Stimulated activated CD8-positive, alpha-beta memory T cell treated with anti-CD3 and anti-CD28 coated beads, Interleukin-12 subunit alpha, Interleukin-12 subunit beta, amount 100 ng/mL, for 24 hours (primary cell): Measurements from ENCODE around the gene WDR86.

Experiments
- DNase-seq: peaks from one replicate; pipeline ENCODE4 v3.0.0-alpha.2; 2020; ENCODE audit errors: extremely low read depth

Gene WDR86

GRCh38 chr7:151439855-151440798 lies 30.3 kb upstream of the WDR86 start, which contains the start of gene CRYGN:
Gene CRYGN, minus strand, starts transcription at chr7:151440141. Its CDS starts 224 bp downstream, at chr7:151439917.
- no peak for DNase-seq

GRCh38 chr7:151438864-151439601 lies 29.2 kb upstream of the WDR86 start:
- no peak for DNase-seq

DNA sequence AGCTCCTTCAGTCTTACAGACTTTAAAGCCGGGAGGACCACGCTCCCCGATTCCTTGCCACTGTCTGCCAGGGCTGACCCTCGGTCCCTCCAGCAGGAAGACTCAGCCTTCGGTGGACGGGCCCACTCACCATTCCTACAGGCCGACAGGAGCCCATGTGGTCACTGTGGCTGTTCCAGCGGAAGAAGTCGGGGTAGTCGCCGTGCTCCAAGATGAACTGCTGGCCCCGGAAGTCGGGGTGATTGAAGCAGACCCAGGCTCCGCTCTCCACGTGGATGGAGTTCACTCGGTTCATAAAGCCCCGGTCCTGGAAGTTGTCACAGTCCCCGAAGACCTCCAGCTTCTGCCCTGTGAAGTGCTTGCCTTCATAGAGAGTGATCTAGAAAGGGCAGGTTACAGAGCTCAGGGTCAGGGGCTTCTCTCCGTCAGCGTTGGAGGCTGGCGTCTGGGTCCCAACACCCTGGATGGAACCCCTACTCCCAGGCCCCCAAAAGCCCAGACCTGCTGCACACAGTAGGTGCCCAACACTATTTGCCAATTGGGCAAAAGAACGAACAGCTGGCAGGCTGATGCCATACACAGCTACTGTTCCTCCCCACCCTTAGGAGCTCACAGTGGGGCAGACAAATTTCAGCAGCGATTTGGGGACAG lies 28.2 kb upstream of the WDR86 start:
- no peak for DNase-seq

GRCh38 chr7:151437159-151437553 lies 27.3 kb upstream of the WDR86 start:
- no peak for DNase-seq

GRCh38 chr7:151436446-151437158 lies 26.8 kb upstream of the WDR86 start:
- no peak for DNase-seq

- no peak for DNase-seq
Measured at GRCh38 chr7:151435971-151436370, 26.1 kb upstream of the WDR86 start.

DNA sequence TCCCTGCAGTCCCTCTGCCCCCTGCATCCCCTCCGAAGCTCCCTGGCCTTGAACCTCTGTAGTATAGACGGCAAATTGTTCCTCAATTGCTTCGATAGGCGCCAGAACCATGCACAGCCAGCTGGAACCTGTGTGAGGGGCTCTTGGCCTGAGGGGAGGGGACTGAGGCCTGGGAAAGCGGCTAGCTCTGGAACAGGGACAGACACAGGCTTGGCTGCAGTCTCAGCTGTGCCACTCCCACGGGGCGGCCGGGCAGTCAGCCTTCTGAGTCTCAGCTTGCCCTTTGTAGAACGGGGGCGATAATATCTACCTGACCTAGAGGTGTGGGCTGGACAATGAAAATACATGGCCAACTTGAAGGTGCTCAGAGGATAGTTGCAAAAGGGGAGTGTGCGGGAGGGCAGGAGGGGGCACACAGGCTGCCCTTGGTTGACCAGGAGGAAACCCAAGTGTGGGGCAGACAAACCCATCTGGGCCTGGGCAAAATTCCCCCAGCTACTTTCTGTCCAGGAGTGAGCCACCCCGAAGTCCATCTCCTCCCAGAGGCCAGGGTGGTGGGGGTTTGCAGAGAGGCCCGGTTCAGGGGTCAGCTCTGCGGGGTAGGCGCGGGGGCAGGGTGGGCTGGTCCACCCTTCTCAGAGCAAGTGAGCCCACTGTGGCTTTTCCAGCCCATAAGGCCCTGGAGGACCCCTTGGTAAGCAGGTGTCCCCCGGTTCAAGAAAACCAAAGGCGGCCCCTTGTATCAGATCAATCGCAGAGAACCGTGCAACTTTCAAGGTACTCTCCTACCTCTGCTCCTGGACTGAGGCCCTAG lies 25.5 kb upstream of the WDR86 start:
- DNase-seq: no peak

GRCh38 chr7:151434549-151434948 lies 24.7 kb upstream of the WDR86 start:
- DNase-seq: no peak

DNA sequence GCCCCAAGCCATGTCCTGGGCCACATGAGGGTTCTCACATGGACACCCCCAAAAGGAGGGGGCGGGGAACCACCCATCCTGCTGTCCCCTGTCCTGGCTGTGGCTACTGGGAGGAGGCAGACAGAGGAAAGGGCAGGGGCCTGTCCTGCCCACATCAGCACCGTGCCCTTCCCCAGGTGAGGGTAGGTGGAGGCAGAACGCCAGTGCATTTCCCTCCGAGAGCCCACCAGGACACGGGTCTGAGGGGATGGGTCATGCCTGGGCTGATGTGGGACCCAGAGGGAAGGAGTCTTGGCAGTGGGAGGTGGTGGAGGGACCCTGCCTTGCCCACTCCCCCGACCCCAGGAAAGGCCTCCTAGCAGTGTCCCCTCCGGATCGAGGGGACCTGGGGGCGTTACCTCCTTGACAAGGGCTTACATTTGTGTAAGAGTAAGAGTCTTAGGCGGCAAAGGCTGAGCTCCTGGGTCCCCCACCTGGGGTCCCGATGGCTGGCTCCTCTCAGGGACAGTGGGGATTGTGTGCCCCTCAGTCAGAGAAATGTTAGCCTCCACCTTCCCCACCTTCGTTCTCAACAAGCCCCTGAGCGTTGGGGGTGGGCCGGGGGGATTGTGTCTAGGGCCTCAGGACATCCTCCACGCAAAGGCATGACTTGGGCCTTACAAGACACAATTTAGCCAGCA lies 24.0 kb upstream of the WDR86 start:
- no peak for DNase-seq

- DNase-seq: no peak
Measured at GRCh38 chr7:151432658-151433521, 23.1 kb upstream of the WDR86 start.

GRCh38 chr7:151431768-151432311 lies 22.0 kb upstream of the WDR86 start:
- DNase-seq: no peak

GRCh38 chr7:151431281-151431767 lies 21.5 kb upstream of the WDR86 start:
- DNase-seq: no peak

GRCh38 chr7:151430391-151431205 lies 20.8 kb upstream of the WDR86 start:
- DNase-seq: no peak

GRCh38 chr7:151429560-151430331 lies 19.9 kb upstream of the WDR86 start:
- no peak for DNase-seq

DNA sequence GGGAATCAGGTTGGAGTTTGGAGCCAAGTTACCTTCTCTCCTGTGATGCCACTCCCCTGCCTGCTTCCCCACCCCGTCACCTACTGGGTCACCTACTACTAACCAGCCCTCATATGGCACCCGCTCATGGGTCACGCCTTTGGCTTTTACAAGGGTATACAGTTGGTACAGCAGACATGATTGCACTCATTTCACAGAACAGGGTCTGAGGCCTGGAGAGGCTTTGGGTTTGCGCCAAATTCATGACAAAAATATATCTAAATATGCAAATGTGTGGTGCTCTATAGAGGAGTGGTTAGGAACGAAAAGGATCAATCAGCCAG lies 19.4 kb upstream of the WDR86 start:
- no peak for DNase-seq

- no peak for DNase-seq
Measured at GRCh38 chr7:151428378-151429236, 18.8 kb upstream of the WDR86 start.
